NCI-H345 (cell line): Measurements from ENCODE around the gene TJP2.

Experiments
- DNase-seq: peaks from one replicate; lab custom pipeline; 2025; lab: John Stamatoyannopoulos, UW

Gene TJP2

GRCh38 chr9:69191231-69191630, 17.2 kb downstream of the TJP2 start:
- DNase-seq, result no peak

GRCh38 chr9:69192214-69192613, 18.1 kb downstream of the TJP2 start:
- DNase-seq, result no peak

- DNase-seq, result peak; percentile 7
Observed at GRCh38 chr9:69193685-69194032, 19.6 kb downstream of the TJP2 start.

GRCh38 chr9:69194702-69195418, 20.8 kb downstream of the TJP2 start:
- DNase-seq, result no peak

GRCh38 chr9:69195668-69196067, 21.6 kb downstream of the TJP2 start:
- no peak for DNase-seq

GRCh38 chr9:69197687-69198086, 23.6 kb downstream of the TJP2 start:
- DNase-seq, result no peak

GRCh38 chr9:69198521-69199220, 24.6 kb downstream of the TJP2 start:
- no peak for DNase-seq

GRCh38 chr9:69199769-69200470, 25.8 kb downstream of the TJP2 start:
- no peak for DNase-seq

- no peak for DNase-seq
Observed at GRCh38 chr9:69202556-69202955, 28.5 kb downstream of the TJP2 start.

GRCh38 chr9:69204326-69204725, 30.2 kb downstream of the TJP2 start:
- DNase-seq, result no peak

- no peak for DNase-seq
Observed at GRCh38 chr9:69204849-69205248, 30.8 kb downstream of the TJP2 start.

- DNase-seq, result no peak
Observed at GRCh38 chr9:69206047-69206446, 32.0 kb downstream of the TJP2 start.

GRCh38 chr9:69207503-69207902, 33.4 kb downstream of the TJP2 start:
- no peak for DNase-seq

GRCh38 chr9:69211424-69212036, 37.5 kb downstream of the TJP2 start:
- DNase-seq, result no peak

GRCh38 chr9:69213647-69214046, 39.6 kb downstream of the TJP2 start:
- no peak for DNase-seq

- no peak for DNase-seq
Observed at GRCh38 chr9:69214939-69215338, 40.9 kb downstream of the TJP2 start.

- DNase-seq, result no peak
Observed at GRCh38 chr9:69215774-69216485, 41.9 kb downstream of the TJP2 start.

GRCh38 chr9:69218166-69218565, 44.1 kb downstream of the TJP2 start:
- DNase-seq, result peak; percentile 43

GRCh38 chr9:69221036-69221435, 47.0 kb downstream of the TJP2 start:
- no peak for DNase-seq

GRCh38 chr9:69222970-69223369, 48.9 kb downstream of the TJP2 start:
- no peak for DNase-seq

GRCh38 chr9:69223605-69224004, 49.5 kb downstream of the TJP2 start:
- DNase-seq, result peak; percentile 24

GRCh38 chr9:69229367-69229766, 55.3 kb downstream of the TJP2 start:
- no peak for DNase-seq
